Neural progenitor cell (in vitro differentiated cells): ENCODE results near the gene ZSCAN30. TPM values are rescaled to one million over a fixed set of nuclear protein-coding genes. Genes with fewer than 3 reads are reported as not detected.

ENCODE experiments used
- DNase-seq: peaks from one replicate; pipeline ENCODE4 v3.0.0-alpha.2; 2016; ENCODE audit warnings: low spot score
- H2AFZ ChIP-seq: fragments of 200-600 bp; sonication (generic); replicated peaks from 2 replicates; pipeline ENCODE4 v1.6.1; 2016; ENCODE audit warnings: antibody characterized with exemption
- H3F3A ChIP-seq: fragments of 200-600 bp; sonication (generic); 2 replicates; pipeline ENCODE4 v1.6.1; 2016; ENCODE audit warnings: antibody characterized with exemption, low read depth
- H3K27ac ChIP-seq: fragments of 200-600 bp; sonication (generic); 2 replicates; pipeline ENCODE4 v1.5.1; 2016; ENCODE audit warnings: mild to moderate bottlenecking
- H3K27me3 ChIP-seq: fragments of 200-600 bp; sonication (generic); 2 replicates; pipeline ENCODE4 v1.6.1; 2016; ENCODE audit warnings: mild to moderate bottlenecking, moderate library complexity
- H3K36me3 ChIP-seq: fragments of 200-600 bp; sonication (generic); 2 replicates; pipeline ENCODE4 v1.5.1; 2016
- H3K4me1 ChIP-seq: fragments of 200-600 bp; sonication (generic); 2 replicates; pipeline ENCODE4 v1.6.1; 2016; ENCODE audit warnings: mixed run types
- H3K4me2 ChIP-seq: fragments of 200-600 bp; sonication (generic); 2 replicates; pipeline ENCODE4 v1.6.1; 2016
- H3K4me3 ChIP-seq: fragments of 200-600 bp; sonication (generic); 2 replicates; pipeline ENCODE4 v1.5.1; 2016
- H3K79me2 ChIP-seq: fragments of 200-600 bp; sonication (generic); 2 replicates; pipeline ENCODE4 v1.6.1; 2016; ENCODE audit warnings: low read depth
- H3K9ac ChIP-seq: fragments of 200-600 bp; sonication (generic); 2 replicates; pipeline ENCODE4 v1.6.1; 2016
- H3K9me3 ChIP-seq: fragments of 200-600 bp; sonication (generic); 2 replicates; pipeline ENCODE4 v1.5.1; 2016; ENCODE audit warnings: low read depth
- H4K20me1 ChIP-seq: fragments of 200-600 bp; sonication (generic); 2 replicates; pipeline ENCODE4 v1.6.1; 2016; ENCODE audit warnings: low read depth
- H3K27ac Mint-ChIP-seq: 3 replicates; pipeline ENCODE4 v1.8.0; 2021; ENCODE audit warnings: mixed read lengths
- H3K27me3 Mint-ChIP-seq: 2 replicates; pipeline ENCODE4 v1.8.0; 2022; ENCODE audit warnings: low read depth, mild to moderate bottlenecking, inconsistent platforms, moderate library complexity, mixed read lengths; ENCODE audit not compliant: insufficient read depth
- H3K36me3 Mint-ChIP-seq: 3 replicates; pipeline ENCODE4 v1.8.0; 2021; ENCODE audit warnings: mixed read lengths
- H3K4me1 Mint-ChIP-seq: 3 replicates; pipeline ENCODE4 v1.8.0; 2021; ENCODE audit warnings: mixed read lengths
- H3K4me3 Mint-ChIP-seq: 3 replicates; pipeline ENCODE4 v1.8.0; 2021; ENCODE audit warnings: mild to moderate bottlenecking, moderate library complexity, mixed read lengths
- H3K9me3 Mint-ChIP-seq: 3 replicates; pipeline ENCODE4 v1.8.0; 2020; ENCODE audit warnings: mixed read lengths
- CTCF ChIP-seq: fragments of 200-600 bp; sonication (generic); IDR thresholded peaks from 2 replicates; pipeline ENCODE4 v1.5.1; 2017; ENCODE audit warnings: antibody characterized with exemption, mild to moderate bottlenecking
- EZH2 ChIP-seq: fragments of 200-600 bp; sonication (generic); IDR thresholded peaks from 2 replicates; pipeline ENCODE4 v1.6.1; 2017; ENCODE audit warnings: antibody characterized with exemption, mild to moderate bottlenecking, moderate library complexity
- EZH2phosphoT487 ChIP-seq: fragments of 200-600 bp; sonication (generic); IDR thresholded peaks from 2 replicates; pipeline ENCODE4 v1.6.1; 2017; ENCODE audit warnings: antibody characterized with exemption
- total RNA-seq: library from RNA; depleted of rRNA; stranded (reverse); fragments of >200 nt; gene quantifications from 2 replicates; pipeline ENCODE4 v1.2.3, GENCODE V29; 2015; ENCODE audit warnings: low replicate concordance

ZSCAN30 gene
- total RNA-seq, 1 donor from 2014 or later, result 21.7 TPM

- Histone ChIP-seq H3K4me1 (no peaks in the 10 kb centered on the region), H3K9ac (no peak overlapping the region), H3K9me3 (no peaks in the 10 kb centered on the region), H3F3A (peaks cover 26% of the 10 kb centered on the region), H4K20me1 (peaks cover 22% of the 10 kb centered on the region), H2AFZ (no peak overlapping the region), H3K79me2 (peaks cover 32% of the 10 kb centered on the region), H3K27ac (no peak overlapping the region), H3K4me2 (no peak overlapping the region), H3K27me3 (no peaks in the 10 kb centered on the region), H3K4me3 (no peak overlapping the region), H3K36me3 (peaks cover 46% of the 10 kb centered on the region)
- H3K4me1 Mint-ChIP-seq, result no peaks in the 10 kb centered on the region
- peaks cover 66% of the 10 kb centered on the region for H3K36me3 Mint-ChIP-seq
- H3K27me3 Mint-ChIP-seq, result no peaks in the 10 kb centered on the region
- H3K9me3 Mint-ChIP-seq, result no peaks in the 10 kb centered on the region
- no peak for DNase-seq
- TF ChIP-seq EZH2phosphoT487 (no peak), CTCF (no peak), EZH2 (no peak)
- H3K27ac Mint-ChIP-seq, result no peak overlapping the region
- no peak overlapping the region for H3K4me3 Mint-ChIP-seq
These were observed 44.8 kb upstream of the ZSCAN30 start for GRCh38 chr18:35334821-35335220.

- no peak for DNase-seq
- H4K20me1 ChIP-seq, result peaks cover 16% of the 10 kb centered on the region
- H3K27me3 Mint-ChIP-seq, result no peaks in the 10 kb centered on the region
- no peaks in the 10 kb centered on the region for H3K9me3 ChIP-seq
- H3K79me2 ChIP-seq, result peaks cover 25% of the 10 kb centered on the region
- no peak overlapping the region for H3K27ac Mint-ChIP-seq
- peaks cover 26% of the 10 kb centered on the region for H3F3A ChIP-seq
- H2AFZ ChIP-seq, result no peak overlapping the region
- no peak overlapping the region for H3K4me3 Mint-ChIP-seq
- H3K4me3 ChIP-seq, result no peak overlapping the region
- no peaks in the 10 kb centered on the region for H3K27me3 ChIP-seq
- H3K36me3 Mint-ChIP-seq, result peaks cover 60% of the 10 kb centered on the region
- no peak overlapping the region for H3K27ac ChIP-seq
- H3K9me3 Mint-ChIP-seq, result no peaks in the 10 kb centered on the region
- no peaks in the 10 kb centered on the region for H3K4me1 Mint-ChIP-seq
- H3K36me3 ChIP-seq, result peaks cover 43% of the 10 kb centered on the region
- TF ChIP-seq CTCF, result no peak
- no peak for TF ChIP-seq EZH2phosphoT487
- TF ChIP-seq EZH2, result no peak
- no peaks in the 10 kb centered on the region for H3K4me1 ChIP-seq
- no peak overlapping the region for H3K9ac ChIP-seq
- no peak overlapping the region for H3K4me2 ChIP-seq
These were observed 44.2 kb upstream of the ZSCAN30 start for GRCh38 chr18:35334212-35334611.

GRCh38 chr18:35331367-35332087 is 41.5 kb upstream of the ZSCAN30 start:
- Histone ChIP-seq H3K27ac (no peak overlapping the region), H3K4me1 (no peaks in the 10 kb centered on the region), H3K4me2 (no peak overlapping the region), H2AFZ (no peak overlapping the region), H3K4me3 (no peak overlapping the region), H3K79me2 (peaks cover 9% of the 10 kb centered on the region), H4K20me1 (peaks cover 5% of the 10 kb centered on the region), H3K36me3 (peaks cover 23% of the 10 kb centered on the region), H3K9me3 (no peaks in the 10 kb centered on the region), H3K27me3 (no peaks in the 10 kb centered on the region), H3F3A (peaks cover 26% of the 10 kb centered on the region), H3K9ac (no peak overlapping the region)
- H3K9me3 Mint-ChIP-seq, result peaks cover 3% of the 10 kb centered on the region
- TF ChIP-seq CTCF (no peak), EZH2phosphoT487 (no peak), EZH2 (no peak)
- H3K4me3 Mint-ChIP-seq, result no peak overlapping the region
- no peaks in the 10 kb centered on the region for H3K27me3 Mint-ChIP-seq
- no peak overlapping the region for H3K27ac Mint-ChIP-seq
- H3K4me1 Mint-ChIP-seq, result no peaks in the 10 kb centered on the region
- H3K36me3 Mint-ChIP-seq, result peaks cover 41% of the 10 kb centered on the region
- no peak for DNase-seq
